A673 (cell line): Measurements from ENCODE around the gene DNM1.

Experiments
- CTCF ChIP-seq: fragments of 300-800, 200-600 bp; sonication (generic); conservative IDR thresholded peaks from 2 replicates; pipeline ENCODE4 v1.5.1; 2017; ENCODE audit warnings: low read depth, mild to moderate bottlenecking, antibody characterized with exemption, low read length, moderate library complexity, mixed read lengths
- EZH2 ChIP-seq: fragments of 200-600 bp; sonication (generic); IDR thresholded peaks from 2 replicates; pipeline ENCODE4 v1.6.1; 2017; ENCODE audit warnings: borderline replicate concordance, low read depth, mild to moderate bottlenecking, mixed read lengths, antibody characterized with exemption, low read length; ENCODE audit not compliant: poor library complexity, severe bottlenecking

GRCh38 chr9:128247226-128247803, 44.1 kb downstream of the DNM1 start:
- TF ChIP-seq CTCF (no peak), EZH2 (no peak)
